HL-60/S4 treated with retinoic acid at 250 ng/mL for 4 days and 3 days (cell line): ENCODE data around the gene IGFBP7.

Experiments
- in situ Hi-C: fragments of 300-500 bp; cut with MboI; formaldehyde crosslinking; loops from 2 replicates; pipeline ENCODE4 v1.7.0; 2022; ENCODE audit warnings: low sequenced_read_pairs

Gene IGFBP7

GRCh38 chr4:57044279-57044678 lies 65.9 kb downstream of the IGFBP7 start:
- in situ Hi-C loops: no loop called here

DNA sequence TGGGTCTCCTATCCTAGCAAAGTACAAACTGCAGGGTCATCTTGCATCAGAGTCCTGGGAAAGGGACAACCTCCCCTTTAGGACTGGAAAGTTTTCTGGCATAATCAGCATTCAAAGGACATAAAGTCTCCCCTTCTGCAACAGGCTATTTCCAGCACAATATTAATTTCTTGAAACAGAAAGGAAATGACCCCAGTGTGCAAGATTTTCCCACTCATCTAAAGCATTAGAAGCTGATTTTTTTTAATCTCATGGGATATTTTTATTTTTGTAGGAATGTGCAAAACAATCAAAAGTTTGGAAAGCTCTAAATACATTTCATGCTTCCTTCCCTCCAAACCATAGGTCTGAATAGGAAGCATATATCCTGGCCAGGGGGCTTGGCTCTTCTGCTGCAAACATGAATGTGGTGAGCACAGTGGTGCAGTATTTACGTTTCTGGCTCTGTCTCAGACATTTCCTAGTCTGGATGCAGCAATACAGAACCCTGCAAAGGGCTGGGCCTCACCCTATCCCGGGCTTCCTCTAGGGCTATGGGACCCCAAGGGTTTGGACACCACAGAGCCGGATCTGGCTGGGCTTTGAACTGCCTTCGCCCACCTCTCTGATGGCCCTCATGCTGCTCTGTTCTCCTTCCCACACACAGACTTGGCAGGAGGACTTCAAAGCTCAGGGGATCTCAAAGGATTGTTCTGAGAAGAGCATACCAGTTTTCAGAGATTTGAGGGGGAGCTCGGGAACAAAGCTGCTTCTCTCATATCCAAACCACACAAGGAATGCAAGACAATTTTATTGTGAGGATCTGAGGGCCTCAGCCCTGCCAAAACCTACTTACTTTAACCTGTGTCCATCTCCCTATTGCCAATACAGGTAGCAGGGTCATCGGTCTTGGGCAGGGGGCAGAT lies 66.6 kb downstream of the IGFBP7 start:
- in situ Hi-C loops: no loop called here

GRCh38 chr4:57042711-57043169 lies 67.4 kb downstream of the IGFBP7 start:
- in situ Hi-C loops: no loop called here

GRCh38 chr4:57041020-57041419 lies 69.2 kb downstream of the IGFBP7 start:
- in situ Hi-C loops: no loop called here

DNA sequence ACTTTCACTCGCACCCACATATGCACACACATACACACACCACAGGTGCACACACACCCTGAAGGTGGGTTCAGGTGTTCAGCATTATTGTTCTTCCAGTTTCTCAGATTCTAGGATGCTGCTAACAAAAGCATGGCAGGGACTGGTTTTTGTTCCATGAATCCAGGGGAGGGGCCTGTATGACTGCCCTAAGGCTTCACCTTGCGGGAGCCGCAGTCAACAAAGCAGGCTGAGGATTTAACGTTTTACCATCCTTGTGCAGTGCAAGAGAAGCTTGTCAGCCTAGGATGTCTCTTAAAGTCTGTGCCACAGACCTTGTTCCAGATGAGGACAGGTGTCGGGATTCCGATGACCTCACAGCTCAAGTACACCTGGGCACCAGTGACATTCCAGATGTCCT lies 69.7 kb downstream of the IGFBP7 start:
- in situ Hi-C loops: no loop called here

GRCh38 chr4:57039345-57039744 lies 70.8 kb downstream of the IGFBP7 start:
- in situ Hi-C loops: no loop called here

DNA sequence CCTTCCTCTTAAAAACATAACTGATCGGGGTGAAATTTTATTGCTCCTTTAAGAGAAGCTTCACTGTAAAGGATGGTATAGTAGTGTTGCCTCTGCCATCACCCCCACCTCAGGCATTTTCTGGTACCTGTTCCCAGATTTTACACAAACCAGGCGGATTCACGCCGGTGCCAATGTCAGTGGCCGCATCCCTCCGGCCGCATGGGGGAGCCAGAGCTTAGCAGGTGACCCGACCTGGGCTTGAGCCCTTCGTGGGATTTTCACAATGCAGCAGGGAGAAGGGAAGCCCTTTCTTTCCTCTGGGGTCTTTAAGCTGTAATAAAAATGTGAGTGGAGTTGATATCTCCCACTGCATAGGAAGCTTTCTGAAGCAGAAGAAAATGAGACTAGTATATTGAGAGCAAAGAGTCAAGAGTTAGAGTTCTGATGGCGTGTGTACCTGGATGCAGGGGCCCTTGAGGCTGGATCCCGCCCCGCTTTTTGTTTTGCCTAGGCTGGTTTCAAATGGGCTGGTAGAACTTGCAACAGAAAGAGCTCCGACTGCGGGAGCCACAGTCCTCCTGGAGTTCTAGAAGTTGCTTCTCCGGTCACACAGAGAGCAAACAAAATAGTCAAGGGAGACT lies 72.1 kb downstream of the IGFBP7 start:
- in situ Hi-C loops: no loop called here

DNA sequence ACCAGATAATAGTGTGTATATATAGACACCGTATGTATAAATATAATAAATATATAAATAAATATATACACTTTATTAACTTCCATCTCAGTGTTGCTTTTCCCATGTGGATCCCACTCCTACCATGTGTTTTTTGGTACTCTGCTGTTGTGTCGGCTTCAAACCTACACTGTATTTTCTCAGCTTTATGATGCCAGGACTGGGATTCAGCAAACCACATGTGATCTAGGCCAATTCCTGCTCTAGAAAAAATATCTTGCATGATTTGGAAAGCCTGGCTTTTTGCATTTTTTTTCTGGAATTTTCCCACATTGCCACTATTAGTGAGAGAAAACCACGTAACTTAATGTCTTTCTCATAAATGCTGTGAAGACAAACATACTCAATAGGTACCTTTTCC lies 75.7 kb downstream of the IGFBP7 start:
- in situ Hi-C loops: no loop called here

- in situ Hi-C loops: no loop called here
Measured at GRCh38 chr4:57023104-57023503, 87.1 kb downstream of the IGFBP7 start.

DNA sequence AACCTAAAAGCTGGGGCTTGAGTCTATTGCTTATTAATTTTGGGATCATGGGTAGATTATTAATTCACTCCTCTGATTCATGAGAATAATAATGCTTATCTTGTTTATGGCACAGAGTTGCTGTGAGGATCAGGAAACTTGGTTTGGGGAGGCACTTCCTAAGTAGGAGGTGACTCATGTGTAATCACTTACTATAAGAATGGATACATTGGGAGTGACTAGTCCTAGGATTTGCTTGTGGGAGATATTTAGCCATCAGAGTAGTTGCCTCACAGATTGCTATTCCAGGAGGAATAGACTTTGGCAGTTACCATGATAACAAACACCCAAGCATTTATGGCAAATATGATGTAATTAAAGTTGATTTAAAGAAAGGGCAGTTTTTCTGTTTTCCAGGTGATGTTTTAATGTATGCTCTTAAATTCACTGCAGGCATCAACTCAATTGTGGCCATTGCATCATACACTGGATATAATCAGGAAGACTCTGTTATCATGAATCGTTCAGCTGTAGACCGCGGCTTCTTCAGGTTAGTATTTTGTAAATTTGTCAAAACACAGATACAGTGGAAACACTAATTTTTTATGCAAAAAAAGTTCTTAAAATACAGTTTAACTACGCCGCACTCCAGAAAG lies 89.6 kb downstream of the IGFBP7 start:
- in situ Hi-C loops: no loop called here

GRCh38 chr4:57018980-57019379 lies 91.2 kb downstream of the IGFBP7 start:
- in situ Hi-C loops: no loop called here

GRCh38 chr4:57013543-57014120 lies 96.6 kb downstream of the IGFBP7 start:
- in situ Hi-C loops: no loop called here

DNA sequence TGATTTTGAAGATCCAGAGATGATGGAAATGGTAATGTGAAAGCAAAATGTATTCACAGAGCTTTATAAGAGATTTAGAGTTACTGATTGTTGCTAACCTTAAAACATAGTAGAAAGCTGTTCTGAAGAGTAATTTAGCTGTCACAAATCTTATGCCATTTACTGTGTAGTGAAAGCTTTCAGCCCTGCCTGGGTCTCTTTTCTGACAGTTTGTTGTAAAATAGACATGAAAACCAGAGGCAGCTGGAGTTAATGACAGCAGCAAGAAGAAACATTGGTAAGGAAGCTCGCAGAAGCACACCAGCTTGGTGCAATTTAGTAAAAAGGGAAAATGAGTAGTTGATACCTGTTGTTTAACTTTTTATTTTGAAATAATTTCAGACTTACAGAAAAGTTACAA lies 110.4 kb downstream of the IGFBP7 start:
- in situ Hi-C loops: no loop called here

DNA sequence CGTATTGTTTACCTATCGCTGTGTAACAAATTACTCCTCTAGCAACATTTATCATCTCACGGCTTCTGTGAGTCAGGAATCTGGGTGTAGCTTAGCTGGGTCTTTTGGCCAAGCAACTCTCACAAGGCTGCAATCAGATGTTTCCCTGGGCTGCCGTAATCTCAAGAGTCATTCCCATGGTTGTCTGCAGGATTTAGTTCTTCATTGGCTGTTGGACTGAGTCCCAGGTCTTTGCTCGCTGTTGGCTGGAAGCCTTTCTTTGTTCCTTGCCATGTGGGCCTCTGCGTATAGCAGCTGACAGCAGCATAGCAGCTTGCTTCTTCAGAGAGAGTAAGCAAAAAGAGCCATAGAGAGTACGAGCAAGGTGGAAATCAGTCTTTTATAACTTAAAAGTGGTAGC lies 114.7 kb downstream of the IGFBP7 start:
- in situ Hi-C loops: no loop called here

DNA sequence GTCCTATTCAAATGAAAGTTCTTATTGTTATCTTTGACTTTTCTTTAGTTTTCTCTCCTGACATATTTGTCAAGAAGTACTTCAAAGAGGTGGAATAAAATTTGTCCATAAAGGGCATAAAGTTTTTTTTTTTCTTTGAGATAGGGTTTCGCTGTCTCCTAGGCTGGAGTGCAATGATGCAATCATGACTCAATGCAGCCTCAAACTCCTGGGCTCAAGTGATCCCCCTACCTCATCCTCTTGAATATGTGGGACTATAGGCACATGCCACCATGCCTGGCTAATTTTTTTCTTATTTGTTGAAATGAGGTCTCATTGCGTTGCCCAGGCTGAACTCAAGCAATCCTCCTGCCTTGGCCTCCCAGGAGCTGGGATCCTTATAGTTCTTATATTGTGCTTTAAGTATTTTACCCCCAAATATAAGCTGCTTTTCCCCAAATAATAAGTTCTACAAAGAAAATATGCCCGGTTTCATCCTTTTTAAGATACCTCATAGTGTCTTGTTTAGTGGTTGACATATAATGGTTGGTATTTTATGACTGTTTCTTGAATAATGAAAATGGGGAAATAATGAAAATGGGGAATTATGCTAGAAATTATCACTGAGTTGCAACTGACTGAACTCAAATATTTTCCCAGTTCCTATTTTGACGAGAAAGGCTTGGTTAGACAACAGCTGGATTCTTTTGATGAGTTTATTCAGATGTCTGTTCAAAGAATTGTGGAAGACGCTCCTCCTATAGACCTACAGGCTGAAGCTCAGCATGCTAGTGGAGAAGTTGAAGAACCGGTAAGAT lies 119.9 kb downstream of the IGFBP7 start:
- in situ Hi-C loops: no loop called here

DNA sequence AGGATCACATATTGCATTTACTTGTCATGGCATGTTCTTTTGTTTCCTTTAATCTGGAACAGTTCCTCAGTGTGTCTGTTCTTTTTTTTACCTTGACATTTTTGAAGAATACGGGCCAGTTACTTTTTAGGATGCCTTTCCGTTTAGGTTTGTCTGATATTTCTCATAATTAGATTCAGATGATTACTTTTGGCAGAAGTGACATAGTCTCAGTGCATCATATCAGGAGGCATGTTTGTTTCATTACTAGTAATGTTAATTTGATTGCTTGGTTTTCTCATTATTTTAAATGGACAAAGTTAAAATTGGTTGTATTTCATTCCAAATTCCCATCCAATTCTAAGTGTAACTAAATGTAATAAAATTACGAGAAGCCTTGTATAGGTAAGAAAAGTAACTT lies 123.2 kb downstream of the IGFBP7 start:
- in situ Hi-C loops: no loop called here

DNA sequence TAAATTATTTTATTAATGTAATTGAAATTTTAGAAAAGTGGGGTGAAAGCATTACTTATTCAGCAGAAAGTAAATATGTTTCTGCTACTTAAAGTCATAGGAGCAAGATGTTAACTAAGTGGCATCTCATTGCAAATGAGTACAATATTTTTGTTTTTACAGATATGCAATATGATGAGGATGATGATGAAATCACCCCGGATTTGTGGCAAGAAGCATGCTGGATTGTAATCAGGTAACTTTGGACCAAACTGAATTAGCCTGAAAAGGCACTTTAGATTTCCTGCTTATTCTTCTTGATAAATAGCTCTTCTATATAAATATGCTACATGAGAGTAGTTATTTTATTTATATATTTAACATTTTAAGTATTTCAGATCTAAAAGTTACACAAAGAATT lies 124.0 kb downstream of the IGFBP7 start:
- in situ Hi-C loops: no loop called here

DNA sequence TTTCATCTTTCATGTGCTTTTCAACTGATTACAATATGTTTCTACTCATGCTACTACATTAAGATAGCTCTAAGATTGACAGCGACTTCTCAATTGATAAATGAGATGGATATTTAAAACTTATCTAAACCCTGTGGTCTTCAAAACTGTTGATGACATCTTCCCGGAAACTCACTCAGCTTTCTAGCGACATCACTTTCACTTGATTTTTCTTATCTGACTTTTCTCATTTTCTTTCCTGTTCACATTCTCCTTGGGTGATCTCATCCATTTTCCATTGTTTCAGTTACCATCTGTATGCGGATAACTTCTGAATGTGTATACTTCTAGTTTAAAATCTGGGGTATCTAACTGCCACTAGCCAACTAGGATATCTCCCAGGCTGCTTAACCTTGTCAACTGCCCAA lies 128.4 kb downstream of the IGFBP7 start:
- in situ Hi-C loops: no loop called here
